A673 (cell line): Measurements from ENCODE around the gene VAMP2.

Experiments used
- EZH2 ChIP-seq: fragments of 200-600 bp; sonication (generic); IDR thresholded peaks from 2 replicates; pipeline ENCODE4 v1.6.1; 2017; ENCODE audit warnings: borderline replicate concordance, low read depth, mild to moderate bottlenecking, mixed read lengths, antibody characterized with exemption, low read length; ENCODE audit not compliant: poor library complexity, severe bottlenecking
- TF ChIP-seq, protein P1 (sequence below): fragments of 300-800, 200-600 bp; sonication (generic); conservative IDR thresholded peaks from 2 replicates; pipeline ENCODE4 v1.5.1; 2017; ENCODE audit warnings: low read depth, mild to moderate bottlenecking, antibody characterized with exemption, low read length, moderate library complexity, mixed read lengths

DNA sequence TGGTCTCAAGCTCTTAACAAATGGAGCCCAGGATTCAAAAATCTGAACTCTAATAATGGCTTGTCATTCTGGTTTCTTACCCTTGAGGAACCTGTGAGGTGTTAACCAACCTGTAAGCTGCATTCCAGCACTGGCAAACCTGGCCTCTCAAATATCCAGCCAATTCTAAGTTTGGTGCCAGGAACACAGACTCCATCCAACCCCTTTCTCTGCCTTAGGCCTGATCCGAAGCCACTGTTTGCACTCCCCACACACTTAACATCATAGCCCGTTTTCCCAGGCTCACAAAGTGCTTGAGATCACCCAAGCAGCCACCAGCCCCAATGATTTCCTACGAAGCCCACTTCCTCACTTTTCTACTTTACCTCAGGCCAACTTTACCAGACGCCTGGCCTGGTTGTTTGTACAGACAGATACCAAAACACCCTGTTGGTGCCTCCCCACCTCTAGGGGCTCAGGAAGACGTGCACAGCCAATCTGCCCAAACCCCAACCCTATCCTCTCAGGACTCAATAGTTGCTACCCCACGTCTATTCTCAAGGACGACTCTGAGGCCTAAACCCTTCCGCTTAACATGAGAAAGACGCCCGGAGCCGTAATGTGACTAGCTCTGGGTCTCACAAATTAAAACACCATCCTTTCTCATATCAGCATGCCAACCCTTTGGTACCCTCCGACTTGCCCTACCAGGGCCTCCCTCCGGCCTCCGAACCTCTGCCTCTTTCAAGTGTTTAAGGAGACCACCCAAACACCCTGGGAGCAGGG, 7.3 kb downstream of the VAMP2 start:
- TF ChIP-seq, protein P1, sequence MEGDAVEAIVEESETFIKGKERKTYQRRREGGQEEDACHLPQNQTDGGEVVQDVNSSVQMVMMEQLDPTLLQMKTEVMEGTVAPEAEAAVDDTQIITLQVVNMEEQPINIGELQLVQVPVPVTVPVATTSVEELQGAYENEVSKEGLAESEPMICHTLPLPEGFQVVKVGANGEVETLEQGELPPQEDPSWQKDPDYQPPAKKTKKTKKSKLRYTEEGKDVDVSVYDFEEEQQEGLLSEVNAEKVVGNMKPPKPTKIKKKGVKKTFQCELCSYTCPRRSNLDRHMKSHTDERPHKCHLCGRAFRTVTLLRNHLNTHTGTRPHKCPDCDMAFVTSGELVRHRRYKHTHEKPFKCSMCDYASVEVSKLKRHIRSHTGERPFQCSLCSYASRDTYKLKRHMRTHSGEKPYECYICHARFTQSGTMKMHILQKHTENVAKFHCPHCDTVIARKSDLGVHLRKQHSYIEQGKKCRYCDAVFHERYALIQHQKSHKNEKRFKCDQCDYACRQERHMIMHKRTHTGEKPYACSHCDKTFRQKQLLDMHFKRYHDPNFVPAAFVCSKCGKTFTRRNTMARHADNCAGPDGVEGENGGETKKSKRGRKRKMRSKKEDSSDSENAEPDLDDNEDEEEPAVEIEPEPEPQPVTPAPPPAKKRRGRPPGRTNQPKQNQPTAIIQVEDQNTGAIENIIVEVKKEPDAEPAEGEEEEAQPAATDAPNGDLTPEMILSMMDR = no peak
- TF ChIP-seq EZH2 = no peak
